GM19328 (cell line): ENCODE results near the gene C11orf91.

Experiments used
- ATAC-seq: cut with Tn5 transposase; IDR thresholded peaks from one replicate; pipeline ENCODE4 v1.9.1; 2021; ENCODE audit warnings: mild to moderate bottlenecking, moderate library complexity; ENCODE audit not compliant: unreplicated experiment

C11orf91 gene

DNA sequence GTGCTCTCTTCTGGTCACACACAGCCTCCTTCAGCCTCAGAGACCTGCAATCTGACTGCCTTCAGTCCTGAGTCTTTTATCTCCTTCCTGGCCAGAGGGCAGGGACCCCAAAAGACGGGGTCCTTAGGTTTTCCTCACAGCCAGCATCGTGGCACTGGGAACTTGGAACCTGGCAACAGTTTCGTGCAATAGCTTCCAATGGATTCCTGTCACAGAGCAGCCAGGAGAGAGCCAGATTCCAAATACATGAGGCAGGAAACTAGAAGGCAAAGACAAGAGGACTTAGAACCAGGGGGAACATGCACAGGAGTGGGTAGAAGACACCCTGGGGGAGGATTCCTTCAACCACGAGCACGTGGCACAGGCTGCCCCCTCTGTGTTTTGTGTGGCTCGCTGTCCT lies 48.6 kb downstream of the C11orf91 start:
- no peak for ATAC-seq

DNA sequence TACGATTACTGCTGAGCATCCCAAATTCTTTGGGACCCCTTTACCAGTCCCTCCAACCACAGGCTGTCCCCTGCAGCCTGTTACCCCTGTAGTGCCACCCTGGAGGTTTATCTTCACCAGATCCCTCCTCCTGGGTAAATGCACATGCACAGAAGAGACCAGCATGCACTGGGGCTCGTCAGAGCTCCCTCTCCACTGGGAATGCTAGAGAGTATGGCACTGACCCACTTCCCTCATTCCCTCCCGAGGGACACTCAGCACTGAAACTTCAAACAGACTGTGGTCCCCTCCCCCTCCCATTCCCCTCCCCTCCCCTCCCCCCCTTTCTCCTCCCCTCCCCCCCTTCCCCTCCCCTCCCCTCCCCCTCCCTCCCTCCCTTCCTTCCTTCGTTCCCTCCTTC lies 49.1 kb downstream of the C11orf91 start:
- ATAC-seq = no peak

DNA sequence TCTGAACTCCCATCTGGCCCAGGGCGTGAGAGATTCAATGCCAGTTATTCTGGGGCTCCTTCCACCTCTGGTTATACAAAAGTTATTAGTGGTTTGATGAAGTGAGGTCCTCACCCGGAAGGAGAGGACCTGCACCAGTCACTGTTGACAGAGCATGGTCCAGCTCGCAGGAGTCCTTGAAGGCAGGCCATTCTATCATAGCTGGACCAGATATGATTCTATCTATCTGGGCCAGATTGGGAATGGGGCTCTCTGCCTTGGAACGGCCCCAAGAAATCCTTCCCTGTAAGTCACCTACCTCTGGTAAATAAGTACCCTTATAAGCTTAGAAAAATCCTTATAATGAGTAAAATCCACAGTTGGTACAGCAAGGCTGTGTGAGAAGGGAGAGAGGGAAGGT lies 50.7 kb downstream of the C11orf91 start:
- ATAC-seq = no peak
